Activated naive CD4-positive, alpha-beta T cell treated with anti-CD3 and anti-CD28 coated beads for 36 hours (primary cell): ENCODE data around the gene SCAND1. TPM values are rescaled to one million over a fixed set of nuclear protein-coding genes. Genes with fewer than 3 reads are reported as not detected.
"Not testable (repeated sequence)": the region's sequence is repeated elsewhere in the genome, so short reads cannot be mapped to it uniquely, and the experiment has no call there.

Source experiments
- CTCF ChIA-PET: fragments of 350-600 bp; sonication (Branson Sonifier 250); formaldehyde crosslinking; loops from one replicate; lab custom pipeline; 2021; ENCODE audit warnings: antibody characterized with exemption; lab: Charles Lee
- DNase-seq: peaks from one replicate; pipeline ENCODE4 v3.0.0-alpha.2; 2020
- H3K27ac Mint-ChIP-seq: one replicate; pipeline ENCODE4 v1.8.0; 2021; ENCODE audit warnings: mild to moderate bottlenecking, mixed read lengths
- H3K27me3 Mint-ChIP-seq: one replicate; pipeline ENCODE4 v1.8.0; 2021; ENCODE audit warnings: low read depth, mixed read lengths
- H3K36me3 Mint-ChIP-seq: one replicate; pipeline ENCODE4 v1.8.0; 2021; ENCODE audit warnings: low read depth, mixed read lengths
- H3K4me1 Mint-ChIP-seq: one replicate; pipeline ENCODE4 v1.8.0; 2021; ENCODE audit warnings: low read depth, mixed read lengths
- H3K4me3 Mint-ChIP-seq: one replicate; pipeline ENCODE4 v1.8.0; 2021; ENCODE audit warnings: mild to moderate bottlenecking, moderate library complexity, mixed read lengths
- H3K9me3 Mint-ChIP-seq: one replicate; pipeline ENCODE4 v1.8.0; 2021; ENCODE audit warnings: mixed read lengths
- intact Hi-C: fragments of 100-400 bp; cut with micrococcal nuclease; formaldehyde crosslinking; loops from one replicate; pipeline ENCODE4 v1.15.1; 2023
- total RNA-seq, 2 experiments: library from RNA; stranded (reverse); gene quantifications; one replicate each; pipeline ENCODE4 v1.2.3, GENCODE V29; 2021

The SCAND1 gene
- total RNA-seq, 2 experiments from 2014 or later, result 41.9 to 43.1 TPM

DNA sequence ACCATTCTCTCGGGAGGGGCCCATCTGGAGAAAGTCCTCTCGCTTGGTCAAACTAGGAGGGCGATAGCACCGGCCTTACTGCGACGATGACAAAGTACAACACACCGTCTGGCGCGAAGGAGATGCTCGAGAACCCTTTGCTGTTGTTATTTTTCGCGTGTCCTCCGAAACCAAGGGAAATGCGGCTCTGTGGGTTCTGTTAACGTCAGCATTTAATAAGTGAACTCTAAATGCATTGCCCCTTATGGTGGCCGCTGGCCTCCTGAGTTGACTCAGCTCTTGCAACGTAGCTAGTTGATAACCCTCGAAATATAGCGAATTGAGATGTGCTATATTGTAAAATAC, 577 bp upstream of the SCAND1 start:
- Mint-ChIP-seq H3K27me3 (no peaks in the 10 kb centered on the region), H3K9me3 (peaks cover 4% of the 10 kb centered on the region), H3K4me3 (peak overlapping the region; percentile 99), H3K36me3 (peaks cover 9% of the 10 kb centered on the region), H3K4me1 (peaks cover 16% of the 10 kb centered on the region), H3K27ac (peak overlapping the region; percentile 98)
- intact Hi-C loops, result loop anchor here (1.0 to 5.0 kb wide), 12 partner anchors 96 to 1572 kb away; partner anchors contain the start of genes BLCAP, CEP250, CPNE1 and ERGIC3
- peak; percentile 38 for DNase-seq
- CTCF ChIA-PET, result interaction anchor here (0.6 to 3.1 kb wide), 19 partner anchors 8 to 898 kb away, joined by 3 to 28 read pairs (median 4); partner anchors contain the start of genes CNBD2, CPNE1, RBM12 and RBM39

DNA sequence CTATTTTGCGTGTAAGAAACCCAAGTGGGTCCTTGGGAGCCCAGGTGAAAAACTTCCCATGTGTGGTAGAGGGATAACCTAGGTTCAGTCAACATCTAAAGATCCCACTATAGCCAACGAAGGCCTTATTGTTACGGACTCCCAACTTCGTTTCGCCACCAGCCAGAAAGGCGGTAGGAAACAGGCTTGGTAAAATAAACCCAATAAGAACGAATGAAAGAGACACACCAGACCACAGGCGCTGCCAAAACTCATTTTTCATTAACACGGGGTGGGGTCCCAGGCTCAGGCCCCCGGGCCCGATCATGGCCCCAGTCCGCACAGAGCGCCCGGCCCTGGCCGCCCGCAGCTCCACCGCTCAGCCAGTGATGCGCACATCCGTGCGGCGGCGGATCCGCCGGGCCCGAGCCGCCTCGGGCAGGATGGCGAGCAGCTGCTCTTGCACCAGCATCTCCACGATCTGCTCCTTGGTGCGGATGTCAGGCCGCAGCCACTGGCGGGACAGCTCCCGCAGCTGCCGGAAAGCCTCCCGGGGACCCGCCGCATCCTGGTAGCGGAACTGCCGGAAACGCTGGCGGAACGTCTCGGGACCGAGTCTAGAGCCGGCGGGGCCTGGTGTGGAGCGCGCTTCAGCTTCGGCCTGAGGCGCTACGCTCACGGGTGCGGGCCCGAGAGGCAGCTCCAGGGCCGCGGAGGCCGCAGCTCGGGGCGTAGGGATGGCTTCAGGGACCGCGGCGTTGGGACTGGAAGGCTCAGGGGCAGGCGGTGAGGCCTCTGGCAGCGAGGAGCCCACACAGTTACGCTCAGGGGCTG, 709 bp downstream of the SCAND1 start:
- H3K4me3 Mint-ChIP-seq, result peak overlapping the region; percentile 99
- peak overlapping the region; percentile 98 for H3K27ac Mint-ChIP-seq
- DNase-seq, result peak; percentile 87
- H3K36me3 Mint-ChIP-seq, result peaks cover 9% of the 10 kb centered on the region
- H3K27me3 Mint-ChIP-seq, result no peaks in the 10 kb centered on the region
- intact Hi-C loops, result loop anchor here (1.0 to 5.0 kb wide), 13 partner anchors 97 to 1574 kb away; partner anchors contain the start of genes BLCAP, CEP250, CPNE1 and ERGIC3
- no peaks in the 10 kb centered on the region for H3K9me3 Mint-ChIP-seq
- CTCF ChIA-PET, result interaction anchor here (0.6 to 3.1 kb wide), 29 partner anchors 9 to 897 kb away, joined by 3 to 28 read pairs (median 3); partner anchors contain the start of genes CPNE1, RBM12 and RBM39
- H3K4me1 Mint-ChIP-seq, result peaks cover 16% of the 10 kb centered on the region

GRCh38 chr20:35952480-35953386, 1.6 kb downstream of the SCAND1 start:
- peak overlapping the region; percentile 98 for H3K27ac Mint-ChIP-seq
- peak; percentile 25 for DNase-seq
- intact Hi-C loops, result loop anchor here (1.0 to 5.0 kb wide), 6 partner anchors 255 to 1575 kb away; partner anchors contain the start of genes BLCAP, NFS1, ROMO1 and TGIF2
- no peaks in the 10 kb centered on the region for H3K27me3 Mint-ChIP-seq
- H3K36me3 Mint-ChIP-seq, result peaks cover 9% of the 10 kb centered on the region
- peaks cover 16% of the 10 kb centered on the region for H3K4me1 Mint-ChIP-seq
- CTCF ChIA-PET, result interaction anchor here (0.7 to 3.1 kb wide), 3 partner anchors 9 to 39 kb away, joined by 3 to 21 read pairs (median 3); no protein-coding TSS in a partner anchor
- H3K9me3 Mint-ChIP-seq, result no peaks in the 10 kb centered on the region
- H3K4me3 Mint-ChIP-seq, result peak overlapping the region; percentile 99

DNA sequence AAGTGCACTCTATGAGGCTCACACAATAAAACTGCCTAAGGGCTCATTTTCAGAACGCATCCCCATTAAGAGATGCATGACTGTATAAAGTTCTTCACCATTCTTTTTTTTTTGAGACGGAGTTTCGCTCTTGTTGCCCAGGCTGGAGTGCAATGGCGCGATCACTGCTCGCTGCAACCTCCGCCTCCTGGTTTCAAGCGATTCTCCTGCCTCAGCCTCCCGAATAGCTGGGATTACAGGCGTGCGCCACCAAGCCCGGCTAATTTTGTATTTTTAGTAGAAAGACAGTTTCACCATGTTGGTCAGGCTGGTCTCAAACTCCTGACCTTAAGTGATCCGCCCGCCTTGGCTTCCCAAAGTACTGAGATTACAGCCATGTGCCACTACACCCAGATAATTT, 2.2 kb downstream of the SCAND1 start:
- H3K4me1 Mint-ChIP-seq, result peaks cover 16% of the 10 kb centered on the region
- H3K27me3 Mint-ChIP-seq, DNase-seq, H3K9me3 Mint-ChIP-seq: not testable (repeated sequence)
- CTCF ChIA-PET, result interaction anchor here (0.7 kb wide), 1 partner anchor 8 kb away, joined by 3 read pairs; no protein-coding TSS in a partner anchor
- H3K4me3 Mint-ChIP-seq, result peak overlapping the region; percentile 99
- intact Hi-C loops, result loop anchor here (5.0 kb wide), 5 partner anchors 255 to 1575 kb away; partner anchors contain the start of genes BLCAP, NFS1, ROMO1 and TGIF2
- H3K27ac Mint-ChIP-seq, result peak overlapping the region; percentile 98
- peaks cover 14% of the 10 kb centered on the region for H3K36me3 Mint-ChIP-seq

DNA sequence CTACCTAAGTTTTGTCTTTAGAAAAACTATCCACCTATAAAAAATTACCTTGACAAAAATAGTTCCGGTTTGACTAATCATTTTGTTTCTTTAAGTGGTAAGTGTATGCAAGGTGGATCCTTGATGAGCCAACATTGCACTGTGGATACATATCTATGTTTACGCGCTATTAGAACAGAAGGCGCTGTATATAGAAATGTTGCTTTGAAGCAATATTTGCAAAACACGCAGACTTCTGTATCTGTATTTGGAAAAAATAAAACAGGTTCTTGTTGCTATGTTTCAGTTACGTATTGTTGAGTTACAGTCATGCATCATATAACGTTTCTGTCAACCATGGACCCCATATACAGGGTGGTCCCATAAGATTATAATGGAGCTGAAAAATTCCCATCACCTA, 4.2 kb downstream of the SCAND1 start:
- H3K27ac Mint-ChIP-seq, result no peak overlapping the region
- no peak for DNase-seq
- H3K4me1 Mint-ChIP-seq, result peaks cover 16% of the 10 kb centered on the region
- H3K36me3 Mint-ChIP-seq, result peaks cover 14% of the 10 kb centered on the region
- intact Hi-C loops, result loop anchor here (5.0 kb wide), 5 partner anchors 253 to 1577 kb away; partner anchors contain the start of genes BLCAP, NFS1, ROMO1 and TGIF2
- CTCF ChIA-PET, result no interaction called here
- no peaks in the 10 kb centered on the region for H3K27me3 Mint-ChIP-seq
- H3K9me3 Mint-ChIP-seq, result no peaks in the 10 kb centered on the region
- H3K4me3 Mint-ChIP-seq, result no peak overlapping the region

GRCh38 chr20:35947907-35948306, 6.4 kb downstream of the SCAND1 start:
- intact Hi-C loops, result no loop called here
- H3K36me3 Mint-ChIP-seq, result peaks cover 12% of the 10 kb centered on the region
- H3K9me3 Mint-ChIP-seq, result no peaks in the 10 kb centered on the region
- peaks cover 12% of the 10 kb centered on the region for H3K4me1 Mint-ChIP-seq
- no peak overlapping the region for H3K4me3 Mint-ChIP-seq
- H3K27ac Mint-ChIP-seq, result no peak overlapping the region
- no peaks in the 10 kb centered on the region for H3K27me3 Mint-ChIP-seq
- CTCF ChIA-PET, result interaction anchor here (0.9 to 1.5 kb wide), 5 partner anchors 22 to 488 kb away, joined by 3 to 5 read pairs (median 3); no protein-coding TSS in a partner anchor
- DNase-seq, result no peak

- CTCF ChIA-PET, result interaction anchor here (0.5 to 1.5 kb wide), 6 partner anchors 22 to 487 kb away, joined by 3 to 5 read pairs (median 3); no protein-coding TSS in a partner anchor
- Mint-ChIP-seq H3K27me3 (no peaks in the 10 kb centered on the region), H3K9me3 (no peaks in the 10 kb centered on the region), H3K36me3 (peaks cover 8% of the 10 kb centered on the region), H3K27ac (peak overlapping the region; percentile 19), H3K4me3 (no peak overlapping the region), H3K4me1 (peaks cover 8% of the 10 kb centered on the region)
- intact Hi-C loops, result no loop called here
- DNase-seq, result peak; percentile 35
Observed at GRCh38 chr20:35947489-35947888, 6.8 kb downstream of the SCAND1 start.

DNA sequence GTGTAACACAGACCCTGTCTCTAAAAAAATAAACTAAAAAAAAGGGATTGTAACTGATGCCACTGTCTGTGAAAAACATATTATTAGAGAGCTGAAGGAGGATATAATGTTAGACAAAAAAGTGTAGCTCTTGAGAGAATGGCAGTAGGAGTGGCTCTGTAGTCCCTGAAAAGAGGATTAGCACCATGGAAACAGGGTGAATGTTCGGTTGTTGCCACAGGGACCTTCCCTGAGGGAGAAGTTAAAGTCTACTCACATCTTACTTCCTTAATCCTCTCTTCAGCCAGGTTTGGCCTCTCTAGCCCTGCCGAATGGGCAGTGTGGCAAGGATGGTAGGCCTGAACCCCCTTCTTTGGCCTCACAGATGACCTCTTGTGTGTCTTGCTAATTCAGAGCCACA, 12.1 kb downstream of the SCAND1 start:
- Mint-ChIP-seq H3K4me3 (no peak overlapping the region), H3K27ac (no peak overlapping the region), H3K27me3 (no peaks in the 10 kb centered on the region), H3K9me3 (no peaks in the 10 kb centered on the region), H3K4me1 (no peaks in the 10 kb centered on the region), H3K36me3 (peaks cover 9% of the 10 kb centered on the region)
- CTCF ChIA-PET, result interaction anchor here (0.6 to 5.5 kb wide), 2 partner anchors 12 to 251 kb away, joined by 3 to 28 read pairs; partner anchors contain the start of gene SCAND1
- intact Hi-C loops, result no loop called here
- DNase-seq, result no peak

DNA sequence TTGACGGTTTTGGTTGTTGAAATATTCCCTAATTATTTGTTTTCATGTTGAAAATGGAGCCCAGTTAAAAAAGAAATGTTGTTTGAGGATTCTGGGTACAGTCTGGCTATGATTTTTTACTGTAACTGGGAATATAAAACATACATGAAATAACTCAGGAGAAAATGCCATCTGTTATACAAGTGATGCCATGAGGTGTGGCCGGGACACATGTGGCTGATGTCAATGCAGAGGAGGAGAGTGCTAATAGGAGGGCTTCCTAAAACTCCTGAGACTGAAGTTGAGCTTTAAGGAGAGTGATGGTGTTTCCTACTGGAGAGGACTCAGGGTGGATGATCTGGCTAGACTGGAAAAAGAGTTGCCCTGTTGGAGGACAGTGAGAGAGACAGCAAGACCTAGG, 12.7 kb downstream of the SCAND1 start:
- H3K27ac Mint-ChIP-seq, result no peak overlapping the region
- no peaks in the 10 kb centered on the region for H3K27me3 Mint-ChIP-seq
- CTCF ChIA-PET, result interaction anchor here (5.5 kb wide), 1 partner anchor 13 kb away, joined by 28 read pairs; the partner anchor contains the start of gene SCAND1
- no peaks in the 10 kb centered on the region for H3K9me3 Mint-ChIP-seq
- no peak for DNase-seq
- peaks cover 8% of the 10 kb centered on the region for H3K36me3 Mint-ChIP-seq
- H3K4me1 Mint-ChIP-seq, result no peaks in the 10 kb centered on the region
- H3K4me3 Mint-ChIP-seq, result no peak overlapping the region
- intact Hi-C loops, result no loop called here

DNA sequence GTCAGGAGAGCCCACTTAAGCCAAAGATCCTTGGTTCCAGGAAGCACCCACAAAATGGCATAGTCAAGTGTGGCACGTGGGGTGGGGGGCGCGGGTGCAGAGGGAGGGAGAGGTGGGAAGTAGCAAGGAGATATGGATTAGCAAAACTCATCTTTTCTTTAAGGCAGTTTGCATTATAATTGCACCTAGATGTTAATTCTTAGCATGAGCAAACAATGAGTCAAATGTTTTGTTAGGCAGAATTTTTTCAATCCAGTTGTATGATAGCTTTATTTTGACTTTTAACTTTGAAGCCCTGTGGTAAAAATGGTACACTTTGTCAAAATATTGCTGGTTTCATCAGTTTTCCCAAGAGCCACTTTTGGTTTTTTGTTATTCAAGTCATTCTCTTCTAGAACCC, 15.0 kb downstream of the SCAND1 start:
- H3K9me3 Mint-ChIP-seq, result no peaks in the 10 kb centered on the region
- H3K27me3 Mint-ChIP-seq, result no peaks in the 10 kb centered on the region
- no peak overlapping the region for H3K27ac Mint-ChIP-seq
- H3K4me1 Mint-ChIP-seq, result no peaks in the 10 kb centered on the region
- CTCF ChIA-PET, result interaction anchor here (1.3 kb wide), 1 partner anchor 14 kb away, joined by 3 read pairs; no protein-coding TSS in a partner anchor
- no peak for DNase-seq
- intact Hi-C loops, result no loop called here
- H3K36me3 Mint-ChIP-seq, result peaks cover 8% of the 10 kb centered on the region
- no peak overlapping the region for H3K4me3 Mint-ChIP-seq

DNA sequence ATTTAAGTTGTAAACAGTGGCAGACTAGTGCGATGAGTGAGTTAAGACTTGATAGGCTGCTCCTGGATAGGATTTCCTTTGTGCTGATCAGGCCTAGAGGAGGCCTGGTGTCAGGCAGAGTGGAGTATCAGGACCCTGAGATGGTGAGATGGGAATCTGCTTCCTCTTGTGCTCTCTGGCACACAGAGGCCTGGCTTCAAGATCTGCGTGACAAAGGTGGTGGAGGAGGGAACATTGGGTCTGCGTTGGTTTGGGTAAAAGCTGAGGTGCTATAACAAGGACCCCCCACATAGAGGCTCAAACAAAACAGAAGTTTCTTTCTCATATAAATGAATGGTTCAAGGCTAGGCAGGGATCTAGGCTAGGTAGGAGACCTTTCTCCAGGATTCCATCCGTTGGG, 20.3 kb downstream of the SCAND1 start:
- Mint-ChIP-seq H3K36me3 (peaks cover 21% of the 10 kb centered on the region), H3K4me1 (peaks cover 7% of the 10 kb centered on the region), H3K27me3 (no peaks in the 10 kb centered on the region), H3K4me3 (no peak overlapping the region), H3K9me3 (no peaks in the 10 kb centered on the region), H3K27ac (no peak overlapping the region)
- intact Hi-C loops, result no loop called here
- no peak for DNase-seq
- CTCF ChIA-PET, result interaction anchor here (1.4 kb wide), 1 partner anchor 12 kb away, joined by 6 read pairs; no protein-coding TSS in a partner anchor
